ENCODE measurements around the gene PBRM1.

The PBRM1 gene

GRCh38 chr3:52525680-52526561 lies 159.8 kb downstream of the PBRM1 start:
- DNase-seq (ENCODE audit: low read depth in 3 of 3, low spot score in 1 of 3): no peak

- no peak for DNase-seq (ENCODE audit: low read depth in 3 of 3, low spot score in 1 of 3)
Observed at GRCh38 chr3:52524752-52525679, 160.7 kb downstream of the PBRM1 start.

GRCh38 chr3:52524258-52524751 lies 161.4 kb downstream of the PBRM1 start:
- no peak for DNase-seq (ENCODE audit: low read depth in 3 of 3, low spot score in 1 of 3)

- DNase-seq (ENCODE audit: low read depth in 3 of 3, low spot score in 1 of 3): no peak
Observed at GRCh38 chr3:52523386-52524257, 162.1 kb downstream of the PBRM1 start.

- DNase-seq (ENCODE audit: low read depth in 3 of 3, low spot score in 1 of 3): no peak
Observed at GRCh38 chr3:52522651-52523251, 163.0 kb downstream of the PBRM1 start.

- DNase-seq (ENCODE audit: low read depth in 3 of 3, low spot score in 1 of 3): no peak
Observed at GRCh38 chr3:52521881-52522650, 163.6 kb downstream of the PBRM1 start.

- no peak for DNase-seq (ENCODE audit: low read depth in 3 of 3, low spot score in 1 of 3)
Observed at GRCh38 chr3:52521488-52521824, 164.3 kb downstream of the PBRM1 start.

- DNase-seq (ENCODE audit: low read depth in 3 of 3, low spot score in 1 of 3): no peak
Observed at GRCh38 chr3:52520716-52521487, 164.8 kb downstream of the PBRM1 start.

GRCh38 chr3:52520141-52520667 lies 165.5 kb downstream of the PBRM1 start:
- no peak for DNase-seq (ENCODE audit: low read depth in 3 of 3, low spot score in 1 of 3)

GRCh38 chr3:52519445-52520140 lies 166.1 kb downstream of the PBRM1 start:
- no peak for DNase-seq (ENCODE audit: low read depth in 3 of 3, low spot score in 1 of 3)

- DNase-seq (ENCODE audit: low read depth in 3 of 3, low spot score in 1 of 3): no peak
Observed at GRCh38 chr3:52518723-52519444, 166.8 kb downstream of the PBRM1 start.

- DNase-seq (ENCODE audit: low read depth in 3 of 3, low spot score in 1 of 3): no peak
Observed at GRCh38 chr3:52517796-52518722, 167.7 kb downstream of the PBRM1 start.

- no peak for DNase-seq (ENCODE audit: low read depth in 3 of 3, low spot score in 1 of 3)
Observed at GRCh38 chr3:52516509-52517195, 169.1 kb downstream of the PBRM1 start.

- no peak for DNase-seq (ENCODE audit: low read depth in 3 of 3, low spot score in 1 of 3)
Observed at GRCh38 chr3:52515192-52515591, 170.5 kb downstream of the PBRM1 start.

GRCh38 chr3:52514576-52514975 lies 171.1 kb downstream of the PBRM1 start:
- DNase-seq (ENCODE audit: low read depth in 3 of 3, low spot score in 1 of 3): no peak

GRCh38 chr3:52513281-52513680 lies 172.4 kb downstream of the PBRM1 start:
- no peak for DNase-seq (ENCODE audit: low read depth in 3 of 3, low spot score in 1 of 3)
